ENCODE results near the gene TRIM63. TPM values are rescaled to one million over a fixed set of nuclear protein-coding genes. Genes with fewer than 3 reads are reported as not detected.

TRIM63 gene
- polyA plus RNA-seq, 1 of the 3 experiments (the other 2 are of a cell fraction) = not detected

- Histone ChIP-seq H3K9ac (no peak within 1 kb of the TSS), H3K36me3 (replicated peaks in 1 of 2; ENCODE audit: control insufficient read depth in 1 of 2, insufficient read depth in 2 of 2, low read length in 1 of 2) (no peaks in the 10 kb centered on the region), H3K9me2 (no peaks in the 10 kb centered on the region), H3K4me2 (peak within 1 kb of the TSS; percentile 15; the same call in 1 of the 2 replicates), H3K4me1 (ENCODE audit: control insufficient read depth in 1 of 2, insufficient read depth in 2 of 2, low read depth in 1 of 2, low read length in 1 of 2) (no peaks in the 10 kb centered on the region; a peak in 1 of 4 replicates), H3K4me3 (ENCODE audit: low read depth in 2 of 2, low read length in 1 of 2) (no peak within 1 kb of the TSS), H3F3A (replicated peaks; ENCODE audit: insufficient read depth) (no peaks in the 10 kb centered on the region), H4K20me1 (ENCODE audit: insufficient read depth) (no peaks in the 10 kb centered on the region), H3K27ac (ENCODE audit: low read depth in 2 of 2, low read length in 1 of 2) (no peak within 1 kb of the TSS), H3K79me2 (ENCODE audit: insufficient read depth) (no peaks in the 10 kb centered on the region), H2AFZ (ENCODE audit: low read depth) (no peak within 1 kb of the TSS), H3K27me3 (ENCODE audit: insufficient read depth) (peaks cover 70% of the 10 kb centered on the region), H3K9me3 (no peaks in the 10 kb centered on the region)
- ChIA-PET POLR2A (no interaction called here), CTCF (interaction anchor here (1.0 to 4.1 kb wide), 5 partner anchors 9 to 124 kb away, joined by 3 to 19 read pairs (median 5); partner anchors contain the start of gene ZNF593)
- peak; percentile 71 for DNase-seq
- no peak for TF ChIP-seq RCOR1 (IDR thresholded peaks at IDR 0.05; ENCODE audit: low read length)
- no peak for TF ChIP-seq FOXJ3 (CRISPR knock-in tag; IDR thresholded peaks at IDR 0.05)
- peak; percentile 66; the same call in 1 of the 2 replicates for TF ChIP-seq EZH2phosphoT487 (IDR thresholded peaks at IDR 0.05; ENCODE audit: borderline replicate concordance, low read depth)
- WGBS (ENCODE audit: low lambda C conversion rate) = no CpG with 5 or more reads among the region's 62 CpGs
Measured at GRCh38 chr1:26045722-26046245, 21.6 kb downstream of the TRIM63 start, which contains the start of gene SLC30A2. Gene SLC30A2 (minus strand): TSS chr1:26046118. CDS start chr1:26045896, 222 bp downstream.

- WGBS (ENCODE audit: low lambda C conversion rate) = 37% methylated on average over 16 of the region's 29 CpGs
- CTCF ChIA-PET = interaction anchor here (0.6 to 4.1 kb wide), 9 partner anchors 9 to 241 kb away, joined by 3 to 19 read pairs (median 3); partner anchors contain the start of gene ZNF593
- peaks cover 72% of the 10 kb centered on the region for H3K27me3 ChIP-seq (ENCODE audit: insufficient read depth)
Measured at GRCh38 chr1:26044971-26045721, 22.3 kb downstream of the TRIM63 start.

More at GRCh38 chr1:26044971-26045721, 22.3 kb downstream of the TRIM63 start:
- Histone ChIP-seq H3K9ac (no peak overlapping the region), H3K27ac (ENCODE audit: low read depth in 2 of 2, low read length in 1 of 2) (no peak overlapping the region), H3K36me3 (replicated peaks in 1 of 2; ENCODE audit: control insufficient read depth in 1 of 2, insufficient read depth in 2 of 2, low read length in 1 of 2) (no peaks in the 10 kb centered on the region), H3K4me2 (no peak overlapping the region), H3F3A (replicated peaks; ENCODE audit: insufficient read depth) (no peaks in the 10 kb centered on the region), H2AFZ (ENCODE audit: low read depth) (no peak overlapping the region), H3K9me3 (no peaks in the 10 kb centered on the region), H3K4me1 (ENCODE audit: control insufficient read depth in 1 of 2, insufficient read depth in 2 of 2, low read depth in 1 of 2, low read length in 1 of 2) (no peaks in the 10 kb centered on the region; a peak in 1 of 4 replicates), H4K20me1 (ENCODE audit: insufficient read depth) (no peaks in the 10 kb centered on the region), H3K79me2 (ENCODE audit: insufficient read depth) (no peaks in the 10 kb centered on the region), H3K9me2 (no peaks in the 10 kb centered on the region), H3K4me3 (ENCODE audit: low read depth in 2 of 2, low read length in 1 of 2) (no peak overlapping the region)
- POLR2A ChIA-PET = no interaction called here
- TF ChIP-seq GATA2 (CRISPR knock-in tag; IDR thresholded peaks at IDR 0.05) (no peak), GABPA (IDR thresholded peaks at IDR 0.05; ENCODE audit: low read depth) (no peak), TCF12 (IDR thresholded peaks at IDR 0.05) (no peak), ZBTB33 (IDR thresholded peaks at IDR 0.05; ENCODE audit: borderline replicate concordance, low read depth) (no peak), RXRA (IDR thresholded peaks at IDR 0.05; ENCODE audit: borderline replicate concordance, low read depth) (no peak), NRF1 (IDR thresholded peaks at IDR 0.05; ENCODE audit: low read depth, low read length) (no peak)
- DNase-seq = peak; percentile 52

Measured in SK-N-SH (cell line).